Measurements from ENCODE around the gene RANBP17.

- TF ChIP-seq RARB (CRISPR knock-in tag; IDR thresholded peaks at IDR 0.05) (no peak), SNAI2 (CRISPR knock-in tag; IDR thresholded peaks at IDR 0.05) (no peak), PATZ1 (CRISPR knock-in tag; IDR thresholded peaks at IDR 0.05; ENCODE audit: borderline replicate concordance) (no peak)
These were observed 288.0 kb downstream of the RANBP17 start for GRCh38 chr5:171149772-171150171.

Data from SK-N-SH treated with all-trans-retinoic acid at 6 μM for 48 hours (cell line).